Measurements from ENCODE around the gene GPR157. TPM values are rescaled to one million over a fixed set of nuclear protein-coding genes. Genes with fewer than 3 reads are reported as not detected.
A peak's percentile ranks its signal among the peaks of the same experiment; 100 is the strongest.
"Not testable (repeated sequence)": the region's sequence is repeated elsewhere in the genome, so short reads cannot be mapped to it uniquely, and the experiment has no call there.

The GPR157 gene
- total and polyA plus RNA-seq, 4 donors = 0.44 to 2.4 (median 1.5) TPM

DNA sequence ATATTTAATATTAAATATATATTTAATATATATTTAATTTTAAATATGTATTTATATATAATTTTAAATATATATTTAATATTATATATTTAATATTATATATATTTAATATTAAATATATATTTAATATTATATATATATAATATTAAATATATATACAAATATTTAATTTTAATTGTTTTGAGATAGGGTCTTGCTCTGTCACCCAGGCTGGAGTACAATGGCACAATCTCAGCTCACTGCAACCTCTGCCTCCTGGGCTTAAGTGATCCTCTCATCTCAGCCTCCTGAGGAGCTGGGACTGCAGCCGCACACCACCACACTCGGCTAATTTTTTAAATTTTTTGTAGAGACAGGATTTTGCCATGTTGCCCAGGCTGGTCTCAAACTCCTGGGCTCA, 5.2 kb downstream of the GPR157 start:
- 100% methylated on average over 1 of the region's 2 CpGs for WGBS (ENCODE audit: insufficient coverage)
- not testable (repeated sequence) for H3K27ac ChIP-seq (ENCODE audit: low read depth, low read length); DNase-seq (ENCODE audit: low read depth in 4 of 6, low spot score in 6 of 6); H3K9me3 ChIP-seq (ENCODE audit: control insufficient read depth, insufficient read depth, low read length); H3K4me3 ChIP-seq (ENCODE audit: low read depth, low read length); H3K36me3 ChIP-seq (ENCODE audit: control insufficient read depth, insufficient read depth, low read length)
- Histone ChIP-seq H3K27me3 (ENCODE audit: control insufficient read depth, insufficient read depth, low read length) (peaks cover 13% of the 10 kb centered on the region), H3K4me1 (ENCODE audit: control insufficient read depth, insufficient read depth, low read length) (peaks cover 27% of the 10 kb centered on the region)

DNA sequence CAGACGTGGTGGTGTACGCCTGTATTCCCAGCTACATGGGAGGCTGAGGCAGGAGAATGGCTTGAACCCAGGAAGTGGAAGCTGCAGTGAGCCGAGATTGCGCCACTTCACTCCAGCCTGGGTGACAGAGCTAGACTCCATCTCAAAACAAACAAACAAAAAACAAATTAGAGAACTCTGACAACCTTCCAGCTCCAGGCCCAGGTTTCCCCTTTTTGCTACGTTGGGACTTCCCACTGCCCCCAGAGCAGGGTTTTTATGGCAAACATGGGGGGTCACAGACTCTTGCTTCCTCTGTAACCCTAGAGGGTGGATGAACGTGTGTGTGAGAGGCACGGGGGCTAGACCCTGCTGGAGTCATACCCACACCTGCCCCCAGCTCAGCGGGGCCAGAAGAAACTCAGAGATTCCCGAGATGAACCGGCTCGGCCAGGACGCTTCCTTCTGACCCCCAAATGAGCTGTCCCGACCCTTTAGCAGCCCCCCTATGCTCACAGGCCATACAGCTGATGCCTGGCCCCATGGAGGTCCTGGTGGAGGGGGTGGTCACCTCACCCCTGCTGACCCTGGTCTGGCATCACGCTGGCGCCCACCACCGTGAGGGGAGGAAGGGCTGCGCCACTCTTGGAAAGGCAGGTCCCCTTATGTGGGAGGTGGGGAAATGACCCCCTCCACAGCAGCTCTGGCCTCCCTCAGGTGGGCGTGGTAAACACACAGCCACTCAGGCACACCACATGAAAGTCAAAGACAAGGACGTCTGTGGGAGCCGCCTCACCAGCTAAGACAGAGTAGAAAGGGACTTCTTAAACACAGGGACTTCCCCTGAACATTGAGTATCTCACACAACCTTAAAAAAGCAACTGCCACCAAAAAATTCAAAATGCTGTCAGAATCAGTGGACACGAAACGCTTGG, 7.1 kb downstream of the GPR157 start:
- 82% methylated on average over 15 of the region's 22 CpGs for WGBS (ENCODE audit: insufficient coverage)
- H3K4me3 ChIP-seq (ENCODE audit: low read depth, low read length) = no peak overlapping the region
- H3K4me1 ChIP-seq (ENCODE audit: control insufficient read depth, insufficient read depth, low read length) = peaks cover 13% of the 10 kb centered on the region
- no peaks in the 10 kb centered on the region for H3K27me3 ChIP-seq (ENCODE audit: control insufficient read depth, insufficient read depth, low read length)
- no peak for DNase-seq (ENCODE audit: low read depth in 4 of 6, low spot score in 6 of 6)
- H3K27ac ChIP-seq (ENCODE audit: low read depth, low read length) = no peak overlapping the region
- H3K36me3 ChIP-seq (ENCODE audit: control insufficient read depth, insufficient read depth, low read length) = no peaks in the 10 kb centered on the region
- no peaks in the 10 kb centered on the region for H3K9me3 ChIP-seq (ENCODE audit: control insufficient read depth, insufficient read depth, low read length)

DNA sequence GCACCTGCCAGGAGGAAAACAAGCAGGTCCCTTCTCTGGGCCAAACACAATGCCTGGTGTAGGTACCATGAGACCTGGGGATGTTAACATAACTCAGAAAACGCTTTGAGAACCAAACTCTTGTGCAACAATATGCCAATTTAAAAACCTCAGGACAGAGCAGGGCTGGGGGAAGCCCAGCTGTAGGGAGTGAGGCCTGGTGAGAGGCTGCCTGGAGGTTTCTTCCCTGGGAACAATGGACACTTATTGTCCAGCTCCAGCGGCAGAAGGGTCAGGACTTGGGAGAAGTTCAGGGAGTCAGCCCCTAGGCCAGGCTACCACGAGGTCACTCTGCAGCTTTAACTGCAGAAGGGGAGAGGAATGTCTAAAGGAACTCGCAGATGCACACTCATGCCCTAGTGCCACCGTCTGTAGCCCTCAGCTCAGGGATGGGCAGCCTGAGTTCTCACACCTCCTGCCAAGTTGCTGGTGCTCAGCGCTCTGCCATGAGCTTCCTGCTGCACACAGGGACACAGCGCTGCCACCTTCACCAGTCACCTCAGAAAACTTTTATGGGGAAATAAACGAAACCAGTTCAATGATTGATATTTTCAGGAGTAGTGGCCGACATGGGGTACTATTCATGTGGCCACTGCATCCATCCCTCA, 8.5 kb downstream of the GPR157 start:
- Histone ChIP-seq H3K27ac (ENCODE audit: low read depth, low read length) (peak overlapping the region; percentile 58), H3K36me3 (ENCODE audit: control insufficient read depth, insufficient read depth, low read length) (no peaks in the 10 kb centered on the region), H3K9me3 (ENCODE audit: control insufficient read depth, insufficient read depth, low read length) (no peaks in the 10 kb centered on the region), H3K4me3 (ENCODE audit: low read depth, low read length) (no peak overlapping the region), H3K27me3 (ENCODE audit: control insufficient read depth, insufficient read depth, low read length) (no peaks in the 10 kb centered on the region), H3K4me1 (ENCODE audit: control insufficient read depth, insufficient read depth, low read length) (peaks cover 13% of the 10 kb centered on the region)
- no peak for DNase-seq (ENCODE audit: low read depth in 4 of 6, low spot score in 6 of 6)
- 52% methylated on average over 6 of the region's 9 CpGs for WGBS (ENCODE audit: insufficient coverage)

DNA sequence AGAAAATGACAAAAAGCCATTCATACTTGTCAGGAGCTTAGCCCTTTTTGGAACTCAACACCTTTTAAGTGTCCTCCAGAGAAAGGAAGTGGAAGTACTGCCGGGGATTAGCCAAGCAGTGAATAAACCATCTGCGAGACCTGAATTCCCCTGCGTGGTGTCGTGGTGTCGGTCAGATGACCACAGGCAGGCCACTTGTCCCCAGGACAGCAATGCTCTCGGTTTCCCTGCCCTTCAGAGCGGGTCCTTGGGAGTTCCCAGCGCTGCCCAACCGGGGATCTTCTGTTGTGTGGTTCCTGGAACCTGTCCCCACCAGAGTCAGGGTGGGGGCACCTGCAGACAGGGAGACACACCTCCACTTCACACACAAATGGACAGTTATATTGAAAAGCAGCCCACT, 9.2 kb downstream of the GPR157 start:
- Histone ChIP-seq H3K4me3 (ENCODE audit: low read depth, low read length) (no peak overlapping the region), H3K27ac (ENCODE audit: low read depth, low read length) (no peak overlapping the region), H3K27me3 (ENCODE audit: control insufficient read depth, insufficient read depth, low read length) (no peaks in the 10 kb centered on the region), H3K4me1 (ENCODE audit: control insufficient read depth, insufficient read depth, low read length) (peaks cover 13% of the 10 kb centered on the region), H3K9me3 (ENCODE audit: control insufficient read depth, insufficient read depth, low read length) (no peaks in the 10 kb centered on the region), H3K36me3 (ENCODE audit: control insufficient read depth, insufficient read depth, low read length) (no peaks in the 10 kb centered on the region)
- DNase-seq (ENCODE audit: low read depth in 4 of 6, low spot score in 6 of 6) = no peak
- 76% methylated on average over 6 of the region's 9 CpGs for WGBS (ENCODE audit: insufficient coverage)

DNA sequence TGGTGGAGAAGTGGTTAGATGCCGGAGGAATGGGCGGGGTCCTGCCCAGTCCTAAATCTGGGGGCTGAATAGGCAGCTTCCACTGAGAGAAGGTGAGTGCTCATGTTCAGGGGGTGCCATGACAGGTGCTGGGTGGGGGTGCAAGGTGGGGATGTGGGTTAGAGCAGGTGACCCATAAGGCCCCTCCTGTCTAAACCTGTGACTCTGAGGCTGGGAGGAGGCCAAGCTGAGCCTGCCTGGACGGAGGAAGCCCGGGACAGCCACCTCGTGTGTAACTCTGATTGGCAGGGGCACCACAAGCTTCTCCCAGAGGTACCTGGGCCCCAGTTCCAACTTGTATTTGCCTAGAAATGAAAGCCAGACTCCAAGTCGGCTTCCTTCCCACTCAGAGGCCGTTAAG, 10.7 kb downstream of the GPR157 start:
- H3K27me3 ChIP-seq (ENCODE audit: control insufficient read depth, insufficient read depth, low read length) = no peaks in the 10 kb centered on the region
- H3K4me3 ChIP-seq (ENCODE audit: low read depth, low read length) = no peak overlapping the region
- DNase-seq (ENCODE audit: low read depth in 4 of 6, low spot score in 6 of 6) = no peak
- H3K4me1 ChIP-seq (ENCODE audit: control insufficient read depth, insufficient read depth, low read length) = peaks cover 13% of the 10 kb centered on the region
- H3K9me3 ChIP-seq (ENCODE audit: control insufficient read depth, insufficient read depth, low read length) = no peaks in the 10 kb centered on the region
- H3K36me3 ChIP-seq (ENCODE audit: control insufficient read depth, insufficient read depth, low read length) = no peaks in the 10 kb centered on the region
- no peak overlapping the region for H3K27ac ChIP-seq (ENCODE audit: low read depth, low read length)
- whole genome bisulfite sequencing (ENCODE audit: insufficient coverage) = 93% methylated on average over 5 of the region's 7 CpGs

DNA sequence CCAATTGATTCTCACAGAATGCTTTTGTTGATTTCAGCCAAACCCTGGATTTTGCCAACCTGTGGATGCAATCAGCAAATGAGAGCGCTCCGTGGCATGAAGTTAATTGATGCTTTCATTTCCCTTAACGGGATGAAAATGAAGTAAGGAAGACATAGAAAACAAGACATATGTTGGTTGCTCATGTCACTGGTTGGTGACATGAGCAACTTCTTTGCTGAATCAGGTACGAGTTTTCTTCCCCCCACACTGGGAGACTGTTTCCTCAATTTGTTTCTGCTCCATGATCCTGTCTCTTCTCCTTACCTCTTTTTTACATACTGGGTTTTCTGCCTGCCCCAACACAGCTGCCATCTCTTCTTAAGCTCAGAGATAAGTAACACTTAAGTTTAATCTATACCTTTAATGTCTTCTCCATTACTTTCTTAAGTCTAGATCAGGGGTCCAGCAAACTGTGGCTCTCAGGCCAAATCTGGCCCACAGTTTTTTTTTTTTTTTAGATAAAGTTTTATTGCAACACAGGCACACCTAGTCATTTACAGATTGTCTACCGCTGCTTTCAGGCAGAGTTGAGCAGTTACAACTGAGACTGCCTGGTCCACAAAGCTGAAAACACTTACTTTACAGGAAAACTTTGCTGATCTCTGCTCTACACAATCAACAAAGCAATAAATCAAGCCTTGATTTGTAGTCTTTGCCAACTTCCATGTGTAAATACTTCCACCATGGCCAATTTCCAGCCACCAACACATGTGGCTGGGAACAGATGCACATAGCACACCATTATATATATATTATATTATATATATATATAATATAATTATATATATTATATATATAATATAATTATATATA, 13.3 kb downstream of the GPR157 start:
- H3K9me3 ChIP-seq (ENCODE audit: control insufficient read depth, insufficient read depth, low read length) = no peaks in the 10 kb centered on the region
- H3K36me3 ChIP-seq (ENCODE audit: control insufficient read depth, insufficient read depth, low read length) = peaks cover 2% of the 10 kb centered on the region
- H3K4me3 ChIP-seq (ENCODE audit: low read depth, low read length) = no peak overlapping the region
- no peak overlapping the region for H3K27ac ChIP-seq (ENCODE audit: low read depth, low read length)
- peak in 1 of 6 donors; percentile 5 for DNase-seq (ENCODE audit: low read depth in 4 of 6, low spot score in 6 of 6)
- H3K27me3 ChIP-seq (ENCODE audit: control insufficient read depth, insufficient read depth, low read length) = no peaks in the 10 kb centered on the region
- H3K4me1 ChIP-seq (ENCODE audit: control insufficient read depth, insufficient read depth, low read length) = peaks cover 14% of the 10 kb centered on the region
- 84% methylated on average over 3 of the region's 5 CpGs for WGBS (ENCODE audit: insufficient coverage)

DNA sequence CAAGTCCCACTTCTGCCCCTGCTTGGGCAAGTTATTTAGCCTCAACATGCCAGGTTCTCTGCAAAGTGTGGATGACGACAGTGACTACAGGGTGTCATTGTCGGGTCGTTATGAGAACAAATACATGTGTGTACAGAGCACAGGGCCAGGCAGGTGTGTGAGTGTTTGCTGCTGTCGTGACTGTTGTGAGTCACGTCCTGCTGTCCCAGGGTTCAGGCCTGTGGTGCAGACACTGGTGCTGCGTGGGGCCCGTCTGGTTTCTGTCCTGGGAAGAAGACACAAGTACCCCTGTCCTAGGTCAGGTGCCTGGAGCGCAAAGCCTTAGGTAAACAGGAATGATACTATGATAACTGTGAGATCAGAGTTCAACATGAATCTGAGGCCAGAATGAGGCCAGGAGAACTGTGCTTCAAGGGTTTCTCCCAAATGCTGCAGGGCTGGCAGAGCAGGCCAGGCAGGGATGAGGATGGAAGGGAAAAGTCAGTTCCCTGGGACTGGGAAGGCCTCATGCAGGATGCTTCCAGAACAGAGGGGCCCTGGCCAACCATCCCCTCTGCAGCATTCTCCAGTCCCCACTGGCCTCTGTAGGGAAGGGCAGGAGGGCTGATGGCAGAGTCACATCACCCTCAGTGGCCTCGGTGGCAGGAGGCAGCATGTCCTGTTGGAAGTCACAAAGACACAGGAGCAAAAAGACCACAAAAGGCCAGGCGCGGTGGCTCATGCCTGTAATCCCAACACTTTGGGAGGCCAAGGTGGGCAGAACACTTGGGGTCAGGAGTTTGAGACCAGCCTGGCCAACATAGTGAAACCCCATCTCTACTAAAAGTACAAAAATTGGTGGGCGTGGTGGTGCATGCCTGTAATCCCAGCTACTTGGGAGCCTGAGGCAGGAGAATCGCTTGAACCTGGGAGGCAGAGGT, 15.7 kb downstream of the GPR157 start:
- 85% methylated on average over 11 of the region's 13 CpGs for WGBS (ENCODE audit: insufficient coverage)
- Histone ChIP-seq H3K36me3 (ENCODE audit: control insufficient read depth, insufficient read depth, low read length) (peaks cover 2% of the 10 kb centered on the region), H3K9me3 (ENCODE audit: control insufficient read depth, insufficient read depth, low read length) (no peaks in the 10 kb centered on the region), H3K27me3 (ENCODE audit: control insufficient read depth, insufficient read depth, low read length) (no peaks in the 10 kb centered on the region), H3K4me1 (ENCODE audit: control insufficient read depth, insufficient read depth, low read length) (peaks cover 8% of the 10 kb centered on the region), H3K27ac (ENCODE audit: low read depth, low read length) (no peak overlapping the region), H3K4me3 (ENCODE audit: low read depth, low read length) (no peak overlapping the region)
- DNase-seq (ENCODE audit: low read depth in 4 of 6, low spot score in 6 of 6) = no peak

DNA sequence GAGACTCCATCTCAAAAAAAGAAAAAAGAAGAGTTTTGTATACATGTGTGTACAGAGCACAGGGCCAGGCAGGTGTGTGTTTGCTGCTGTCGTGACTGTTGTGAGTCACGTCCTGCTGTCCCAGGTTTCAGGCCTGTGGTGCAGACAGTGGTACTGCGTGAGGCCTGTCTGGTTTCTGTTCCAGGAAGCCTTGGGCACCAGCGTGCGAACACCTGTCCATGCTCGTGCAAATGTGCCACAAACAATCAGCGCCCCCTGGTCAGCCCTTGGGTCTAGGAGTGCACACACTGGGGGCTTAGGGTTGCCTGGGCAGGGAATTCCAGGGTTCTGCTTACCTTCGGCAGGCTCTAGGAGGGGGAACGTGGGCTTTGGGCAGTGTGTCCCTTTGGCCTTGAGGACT, 16.9 kb downstream of the GPR157 start:
- H3K4me1 ChIP-seq (ENCODE audit: control insufficient read depth, insufficient read depth, low read length) = peaks cover 17% of the 10 kb centered on the region
- no peak overlapping the region for H3K4me3 ChIP-seq (ENCODE audit: low read depth, low read length)
- DNase-seq (ENCODE audit: low read depth in 4 of 6, low spot score in 6 of 6) = no peak
- no peak overlapping the region for H3K27ac ChIP-seq (ENCODE audit: low read depth, low read length)
- no peaks in the 10 kb centered on the region for H3K27me3 ChIP-seq (ENCODE audit: control insufficient read depth, insufficient read depth, low read length)
- H3K9me3 ChIP-seq (ENCODE audit: control insufficient read depth, insufficient read depth, low read length) = no peaks in the 10 kb centered on the region
- peaks cover 2% of the 10 kb centered on the region for H3K36me3 ChIP-seq (ENCODE audit: control insufficient read depth, insufficient read depth, low read length)
- 97% methylated on average over 9 of the region's 9 CpGs for WGBS (ENCODE audit: insufficient coverage)

DNA sequence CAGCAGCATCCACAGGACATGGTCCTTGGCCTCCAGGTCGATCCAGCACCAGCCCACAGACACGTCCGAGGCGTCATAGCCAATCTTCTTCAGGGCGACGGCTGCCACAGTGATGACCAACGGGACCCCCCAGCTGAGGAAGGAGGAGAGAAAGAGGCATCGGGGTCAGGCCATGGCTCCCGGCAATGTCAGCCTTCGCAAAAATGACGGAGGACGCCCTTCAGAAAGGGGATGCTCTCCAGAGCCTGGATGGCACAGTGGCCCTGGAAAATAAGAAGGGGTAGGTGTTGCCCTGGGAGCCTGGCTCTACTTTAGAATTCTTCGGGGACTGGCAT, 17.6 kb downstream of the GPR157 start:
- Histone ChIP-seq H3K4me1 (ENCODE audit: control insufficient read depth, insufficient read depth, low read length) (peaks cover 20% of the 10 kb centered on the region), H3K27ac (ENCODE audit: low read depth, low read length) (no peak overlapping the region), H3K4me3 (ENCODE audit: low read depth, low read length) (no peak overlapping the region), H3K36me3 (ENCODE audit: control insufficient read depth, insufficient read depth, low read length) (peaks cover 2% of the 10 kb centered on the region), H3K9me3 (ENCODE audit: control insufficient read depth, insufficient read depth, low read length) (no peaks in the 10 kb centered on the region), H3K27me3 (ENCODE audit: control insufficient read depth, insufficient read depth, low read length) (no peaks in the 10 kb centered on the region)
- 93% methylated on average over 12 of the region's 13 CpGs for WGBS (ENCODE audit: insufficient coverage)
- DNase-seq (ENCODE audit: low read depth in 4 of 6, low spot score in 6 of 6) = no peak
